ENCODE data around the gene RSBN1L.

The RSBN1L gene

DNA sequence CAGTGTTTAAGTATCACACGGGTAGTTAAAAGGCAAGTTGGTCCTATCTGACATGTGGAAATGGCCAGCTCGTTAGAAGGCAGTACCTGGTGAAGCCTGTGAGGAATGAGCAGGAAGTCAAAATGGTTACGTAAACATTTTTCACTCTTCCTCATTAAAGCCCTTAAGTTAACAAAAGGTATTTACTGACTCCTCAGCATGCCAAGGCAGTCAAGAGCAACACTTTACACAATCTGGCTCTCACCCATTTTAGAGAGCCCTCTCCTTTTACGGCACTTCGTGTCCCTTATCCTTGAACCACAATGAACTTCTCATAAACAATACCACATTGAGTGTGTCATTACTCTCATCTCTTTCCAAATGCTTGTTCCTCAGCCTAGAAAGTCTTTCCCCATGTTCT lies 11.0 kb upstream of the RSBN1L start:
- Histone ChIP-seq H3K27me3 (ENCODE audit: control insufficient read depth in 2 of 2, insufficient read depth in 2 of 2, low read length in 2 of 2) (no peaks in the 10 kb centered on the region), H3K4me3 (ENCODE audit: low read length in 2 of 2) (peak overlapping the region in 1 of 2 donors; percentile 35), H3K4me1 (ENCODE audit: control insufficient read depth in 2 of 2, insufficient read depth in 2 of 2, low read length in 2 of 2) (peaks cover 22 to 37% of the 10 kb centered on the region in 2 donors), H3K36me3 (ENCODE audit: control insufficient read depth in 2 of 2, insufficient read depth in 2 of 2, low read length in 2 of 2) (peaks cover 3 to 16% of the 10 kb centered on the region in 2 donors), H3K9ac (ENCODE audit: low read depth in 1 of 2, low read length in 2 of 2) (peak overlapping the region in 1 of 2 donors; percentile 52), H3K9me3 (ENCODE audit: control insufficient read depth in 2 of 2, low read length in 2 of 2) (no peaks in the 10 kb centered on the region), H3K27ac (ENCODE audit: low read depth in 2 of 2, low read length in 2 of 2) (peak overlapping the region; percentile 56 to 81)

GRCh38 chr7:77687100-77687746 lies 9.0 kb upstream of the RSBN1L start:
- H3K9me3 ChIP-seq (ENCODE audit: control insufficient read depth in 2 of 2, low read length in 2 of 2), result no peaks in the 10 kb centered on the region
- no peak overlapping the region for H3K9ac ChIP-seq (ENCODE audit: low read depth in 1 of 2, low read length in 2 of 2)
- peaks cover 27 to 44% of the 10 kb centered on the region in 2 donors for H3K4me1 ChIP-seq (ENCODE audit: control insufficient read depth in 2 of 2, insufficient read depth in 2 of 2, low read length in 2 of 2)
- H3K36me3 ChIP-seq (ENCODE audit: control insufficient read depth in 2 of 2, insufficient read depth in 2 of 2, low read length in 2 of 2), result peaks cover 3 to 16% of the 10 kb centered on the region in 2 donors
- peak overlapping the region; percentile 52 to 54 for H3K27ac ChIP-seq (ENCODE audit: low read depth in 2 of 2, low read length in 2 of 2)
- H3K4me3 ChIP-seq (ENCODE audit: low read length in 2 of 2), result no peak overlapping the region
- no peaks in the 10 kb centered on the region for H3K27me3 ChIP-seq (ENCODE audit: control insufficient read depth in 2 of 2, insufficient read depth in 2 of 2, low read length in 2 of 2)

- Histone ChIP-seq H3K27ac (ENCODE audit: low read depth in 2 of 2, low read length in 2 of 2) (peak overlapping the region; percentile 36 to 50), H3K9ac (ENCODE audit: low read depth in 1 of 2, low read length in 2 of 2) (no peak overlapping the region)
Observed at GRCh38 chr7:77687747-77688144, 8.5 kb upstream of the RSBN1L start.

DNA sequence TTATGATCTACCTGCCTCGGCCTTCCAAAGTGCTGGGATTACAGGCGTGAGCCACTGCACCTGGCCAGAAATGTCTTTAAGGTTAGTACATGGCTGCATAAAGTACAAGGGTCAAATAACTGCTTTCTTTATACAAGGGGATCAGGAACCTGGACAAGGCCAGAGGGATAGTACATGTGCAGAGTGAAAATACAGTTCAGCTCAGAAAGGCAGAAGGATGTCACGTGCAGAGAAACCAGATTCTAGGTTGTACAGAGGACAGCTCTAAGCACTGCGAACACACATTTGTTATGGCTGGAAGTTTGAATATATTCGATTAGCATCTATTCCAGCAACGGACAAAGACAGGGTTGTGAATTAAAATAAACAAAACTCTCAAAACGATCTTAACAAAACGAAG lies 6.0 kb upstream of the RSBN1L start:
- Histone ChIP-seq H3K27ac (ENCODE audit: low read depth in 2 of 2, low read length in 2 of 2) (peak overlapping the region in 1 of 2 donors; percentile 44), H3K9ac (ENCODE audit: low read depth in 1 of 2, low read length in 2 of 2) (no peak overlapping the region)

More at GRCh38 chr7:77687747-77688144, 8.5 kb upstream of the RSBN1L start:
- Histone ChIP-seq H3K27me3 (ENCODE audit: control insufficient read depth in 2 of 2, insufficient read depth in 2 of 2, low read length in 2 of 2) (no peaks in the 10 kb centered on the region), H3K9me3 (ENCODE audit: control insufficient read depth in 2 of 2, low read length in 2 of 2) (no peaks in the 10 kb centered on the region), H3K4me1 (ENCODE audit: control insufficient read depth in 2 of 2, insufficient read depth in 2 of 2, low read length in 2 of 2) (peaks cover 29 to 46% of the 10 kb centered on the region in 2 donors), H3K36me3 (ENCODE audit: control insufficient read depth in 2 of 2, insufficient read depth in 2 of 2, low read length in 2 of 2) (peaks cover 3 to 13% of the 10 kb centered on the region in 2 donors), H3K4me3 (ENCODE audit: low read length in 2 of 2) (no peak overlapping the region)

DNA sequence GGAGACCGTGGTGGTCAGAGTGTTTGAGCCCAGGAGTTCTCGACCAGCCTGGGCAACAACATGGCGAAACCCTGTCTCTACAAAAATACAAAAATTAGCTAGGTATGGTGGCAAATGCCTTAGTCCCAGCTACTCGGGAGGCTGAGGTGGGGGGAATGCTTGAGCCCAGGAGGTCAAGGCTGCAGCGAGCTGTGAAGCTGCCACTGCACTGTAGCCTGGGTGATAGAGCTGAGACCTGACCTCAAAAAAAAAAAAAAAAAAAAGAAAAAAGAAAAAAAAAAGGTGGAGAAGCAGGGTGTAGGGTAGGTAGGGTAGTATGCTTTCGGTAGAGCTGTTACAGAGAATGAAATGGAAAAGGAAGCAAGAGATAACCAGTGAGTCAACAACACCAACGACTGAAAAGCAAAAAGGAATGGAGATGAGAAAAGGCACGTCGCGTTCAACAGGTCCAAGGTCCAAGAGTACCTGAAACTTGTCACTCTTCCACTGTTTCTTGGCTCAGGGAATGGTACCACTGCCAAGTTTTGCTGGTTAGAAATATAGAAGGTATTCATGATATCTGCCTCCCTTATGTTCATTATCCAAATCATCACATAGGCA lies 4.3 kb upstream of the RSBN1L start:
- Histone ChIP-seq H3K9ac (ENCODE audit: low read depth in 1 of 2, low read length in 2 of 2) (peak overlapping the region in 1 of 2 donors; percentile 20), H3K27ac (ENCODE audit: low read depth in 2 of 2, low read length in 2 of 2) (peak overlapping the region; percentile 61 to 63), H3K4me1 (ENCODE audit: control insufficient read depth in 2 of 2, insufficient read depth in 2 of 2, low read length in 2 of 2) (peaks cover 21 to 40% of the 10 kb centered on the region in 2 donors), H3K4me3 (ENCODE audit: low read length in 2 of 2) (peak overlapping the region; percentile 10 to 27), H3K36me3 (ENCODE audit: control insufficient read depth in 2 of 2, insufficient read depth in 2 of 2, low read length in 2 of 2) (peaks cover 0 to 6% of the 10 kb centered on the region in 2 donors), H3K9me3 (ENCODE audit: control insufficient read depth in 2 of 2, low read length in 2 of 2) (no peaks in the 10 kb centered on the region), H3K27me3 (ENCODE audit: control insufficient read depth in 2 of 2, insufficient read depth in 2 of 2, low read length in 2 of 2) (no peaks in the 10 kb centered on the region)

More for the DNA sequence above, 6.0 kb upstream of the RSBN1L start:
- H3K9me3 ChIP-seq (ENCODE audit: control insufficient read depth in 2 of 2, low read length in 2 of 2), result no peaks in the 10 kb centered on the region
- peaks cover 0 to 6% of the 10 kb centered on the region in 2 donors for H3K36me3 ChIP-seq (ENCODE audit: control insufficient read depth in 2 of 2, insufficient read depth in 2 of 2, low read length in 2 of 2)
- H3K27me3 ChIP-seq (ENCODE audit: control insufficient read depth in 2 of 2, insufficient read depth in 2 of 2, low read length in 2 of 2), result no peaks in the 10 kb centered on the region
- no peak overlapping the region for H3K4me3 ChIP-seq (ENCODE audit: low read length in 2 of 2)
- peaks cover 28 to 53% of the 10 kb centered on the region in 2 donors for H3K4me1 ChIP-seq (ENCODE audit: control insufficient read depth in 2 of 2, insufficient read depth in 2 of 2, low read length in 2 of 2)

DNA sequence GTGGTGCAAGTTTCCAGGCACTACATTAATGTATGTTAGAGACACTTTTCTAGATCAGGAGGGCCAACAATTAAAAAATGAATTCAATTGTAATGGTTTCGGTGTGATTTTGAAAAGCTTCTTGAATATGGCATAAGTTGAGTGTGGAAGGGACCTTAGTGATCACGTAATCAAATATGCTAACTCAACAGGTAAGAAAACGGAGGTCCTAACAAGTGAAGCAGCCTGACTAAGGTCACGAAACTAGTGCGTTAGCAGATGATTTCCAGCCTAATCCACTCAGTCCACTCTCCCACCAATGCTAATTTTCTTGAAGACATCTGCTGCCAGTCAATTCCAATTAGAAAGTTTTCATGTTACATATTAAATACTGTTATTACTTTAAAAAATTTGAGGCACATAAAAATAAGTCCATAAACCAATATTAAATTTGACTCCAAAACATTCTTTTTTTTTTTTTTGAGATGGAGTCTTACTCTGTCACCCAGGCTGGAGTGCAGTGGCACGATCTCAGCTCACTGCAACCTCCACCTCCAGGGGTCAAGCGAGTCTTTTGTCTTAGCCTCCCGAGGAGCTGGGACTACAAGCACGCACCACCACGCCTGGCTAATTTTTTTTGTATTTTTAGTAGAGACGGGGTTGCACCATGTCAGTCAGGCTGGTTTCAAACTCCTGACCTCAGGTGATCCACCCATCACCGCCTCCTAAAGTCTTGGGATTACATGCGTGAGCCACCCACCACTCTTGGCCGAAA lies 2.3 kb upstream of the RSBN1L start:
- peak overlapping the region; percentile 47 to 55 for H3K4me3 ChIP-seq (ENCODE audit: low read length in 2 of 2)
- H3K9ac ChIP-seq (ENCODE audit: low read depth in 1 of 2, low read length in 2 of 2), result peak overlapping the region in 1 of 2 donors; percentile 29
- no peaks in the 10 kb centered on the region for H3K9me3 ChIP-seq (ENCODE audit: control insufficient read depth in 2 of 2, low read length in 2 of 2)
- H3K36me3 ChIP-seq (ENCODE audit: control insufficient read depth in 2 of 2, insufficient read depth in 2 of 2, low read length in 2 of 2), result peaks cover 0 to 6% of the 10 kb centered on the region in 2 donors
- H3K4me1 ChIP-seq (ENCODE audit: control insufficient read depth in 2 of 2, insufficient read depth in 2 of 2, low read length in 2 of 2), result peaks cover 15 to 40% of the 10 kb centered on the region in 2 donors
- H3K27ac ChIP-seq (ENCODE audit: low read depth in 2 of 2, low read length in 2 of 2), result no peak overlapping the region
- H3K27me3 ChIP-seq (ENCODE audit: control insufficient read depth in 2 of 2, insufficient read depth in 2 of 2, low read length in 2 of 2), result no peaks in the 10 kb centered on the region

DNA sequence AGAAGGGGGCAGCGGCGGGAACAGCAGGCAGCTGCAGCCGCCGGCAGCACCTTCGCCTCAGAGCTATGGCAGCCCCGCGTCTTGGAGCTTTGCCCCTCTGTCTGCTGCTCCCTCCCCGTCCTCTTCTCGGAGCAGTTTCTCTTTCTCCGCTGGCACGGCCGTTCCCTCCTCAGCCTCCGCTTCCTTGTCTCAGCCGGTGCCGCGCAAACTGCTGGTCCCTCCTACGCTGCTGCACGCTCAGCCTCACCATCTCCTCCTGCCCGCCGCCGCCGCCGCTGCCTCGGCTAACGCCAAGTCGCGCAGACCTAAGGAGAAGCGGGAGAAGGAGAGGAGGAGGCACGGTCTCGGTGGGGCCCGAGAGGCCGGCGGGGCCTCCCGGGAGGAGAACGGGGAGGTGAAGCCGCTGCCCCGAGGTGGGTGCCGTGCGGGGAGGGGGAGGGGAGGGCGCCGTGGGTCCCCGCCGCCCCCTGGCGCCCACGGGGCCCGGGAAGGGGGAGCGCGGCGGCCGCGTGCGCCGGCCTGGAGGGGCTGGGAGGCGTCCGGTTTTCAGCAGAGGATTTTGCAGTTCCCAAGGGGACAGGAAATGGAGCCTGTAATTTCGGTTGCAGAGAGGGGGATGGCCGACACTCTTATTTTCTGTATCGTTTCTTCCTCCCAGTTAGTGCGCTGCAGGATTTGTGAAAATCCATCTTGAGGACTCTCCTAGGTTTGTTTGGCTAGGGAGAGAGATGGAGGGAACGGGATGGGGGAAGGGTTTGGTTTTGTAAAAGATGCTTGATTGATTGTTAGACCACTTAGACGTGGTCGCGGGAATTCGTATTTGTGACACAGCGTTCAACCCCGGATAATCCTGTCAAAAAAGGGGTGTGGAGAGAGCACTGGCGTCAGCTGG lies 630 bp downstream of the RSBN1L start:
- Histone ChIP-seq H3K9me3 (ENCODE audit: control insufficient read depth in 2 of 2, low read length in 2 of 2) (no peaks in the 10 kb centered on the region), H3K9ac (ENCODE audit: low read depth in 1 of 2, low read length in 2 of 2) (peak overlapping the region; percentile 96 to 99), H3K27ac (ENCODE audit: low read depth in 2 of 2, low read length in 2 of 2) (peak overlapping the region; percentile 95 to 98), H3K27me3 (ENCODE audit: control insufficient read depth in 2 of 2, insufficient read depth in 2 of 2, low read length in 2 of 2) (no peaks in the 10 kb centered on the region), H3K4me3 (ENCODE audit: low read length in 2 of 2) (peak overlapping the region; percentile 98 to 100), H3K36me3 (ENCODE audit: control insufficient read depth in 2 of 2, insufficient read depth in 2 of 2, low read length in 2 of 2) (peaks cover 0 to 2% of the 10 kb centered on the region in 2 donors), H3K4me1 (ENCODE audit: control insufficient read depth in 2 of 2, insufficient read depth in 2 of 2, low read length in 2 of 2) (peaks cover 16 to 36% of the 10 kb centered on the region in 2 donors)

DNA sequence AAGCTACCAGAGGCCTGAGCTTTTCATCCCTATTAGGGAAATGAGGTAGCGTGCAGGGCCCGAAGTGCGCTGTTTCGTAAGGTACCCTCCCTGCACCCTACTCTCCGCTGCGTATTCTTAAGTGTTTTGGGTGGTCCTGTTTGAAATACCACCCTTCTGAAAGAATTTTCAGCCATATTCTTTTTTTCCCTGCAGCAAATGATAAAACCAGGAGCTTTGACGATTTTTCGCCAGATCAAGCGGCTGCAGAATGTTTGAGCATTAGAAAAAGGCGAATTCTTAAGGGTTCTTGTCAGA lies 1.2 kb downstream of the RSBN1L start:
- Histone ChIP-seq H3K27ac (ENCODE audit: low read depth in 2 of 2, low read length in 2 of 2) (peak overlapping the region; percentile 95 to 98), H3K4me1 (ENCODE audit: control insufficient read depth in 2 of 2, insufficient read depth in 2 of 2, low read length in 2 of 2) (peaks cover 14 to 33% of the 10 kb centered on the region in 2 donors), H3K27me3 (ENCODE audit: control insufficient read depth in 2 of 2, insufficient read depth in 2 of 2, low read length in 2 of 2) (no peaks in the 10 kb centered on the region), H3K9ac (ENCODE audit: low read depth in 1 of 2, low read length in 2 of 2) (peak overlapping the region; percentile 96 to 99), H3K36me3 (ENCODE audit: control insufficient read depth in 2 of 2, insufficient read depth in 2 of 2, low read length in 2 of 2) (peaks cover 0 to 2% of the 10 kb centered on the region in 2 donors), H3K9me3 (ENCODE audit: control insufficient read depth in 2 of 2, low read length in 2 of 2) (no peaks in the 10 kb centered on the region), H3K4me3 (ENCODE audit: low read length in 2 of 2) (peak overlapping the region; percentile 98 to 100)

GRCh38 chr7:77698042-77698625 lies 1.9 kb downstream of the RSBN1L start:
- no peaks in the 10 kb centered on the region for H3K9me3 ChIP-seq (ENCODE audit: control insufficient read depth in 2 of 2, low read length in 2 of 2)
- peak overlapping the region; percentile 95 to 98 for H3K27ac ChIP-seq (ENCODE audit: low read depth in 2 of 2, low read length in 2 of 2)
- H3K36me3 ChIP-seq (ENCODE audit: control insufficient read depth in 2 of 2, insufficient read depth in 2 of 2, low read length in 2 of 2), result peaks cover 0 to 2% of the 10 kb centered on the region in 2 donors
- peak overlapping the region; percentile 96 to 99 for H3K9ac ChIP-seq (ENCODE audit: low read depth in 1 of 2, low read length in 2 of 2)
- H3K4me1 ChIP-seq (ENCODE audit: control insufficient read depth in 2 of 2, insufficient read depth in 2 of 2, low read length in 2 of 2), result peaks cover 12 to 31% of the 10 kb centered on the region in 2 donors
- peak overlapping the region; percentile 98 to 100 for H3K4me3 ChIP-seq (ENCODE audit: low read length in 2 of 2)
- no peaks in the 10 kb centered on the region for H3K27me3 ChIP-seq (ENCODE audit: control insufficient read depth in 2 of 2, insufficient read depth in 2 of 2, low read length in 2 of 2)

All from mucosa of rectum (tissue), 2 donors.